ENCODE measurements around the gene RGS10.

GRCh38 chr10:119567978-119568377 lies 25.5 kb upstream of the RGS10 start:
- TF ChIP-seq CTCF (IDR thresholded peaks at IDR 0.05; ENCODE audit: insufficient read depth, low read length, poor library complexity, severe bottlenecking): no peak
- TF ChIP-seq EZH2phosphoT487 (conservative IDR thresholded peaks at IDR 0.05; ENCODE audit: low read length): no peak
